HG03196 (cell line): ENCODE results near the gene GRHL3.
A peak's percentile ranks its signal among the peaks of the same experiment; 100 is the strongest.

Experiments
- ATAC-seq: cut with Tn5 transposase; IDR thresholded peaks from one replicate; pipeline ENCODE4 v1.9.1; 2021; ENCODE audit not compliant: unreplicated experiment

Gene GRHL3

GRCh38 chr1:24340770-24341169 is 21.6 kb downstream of the GRHL3 start:
- ATAC-seq: no peak

DNA sequence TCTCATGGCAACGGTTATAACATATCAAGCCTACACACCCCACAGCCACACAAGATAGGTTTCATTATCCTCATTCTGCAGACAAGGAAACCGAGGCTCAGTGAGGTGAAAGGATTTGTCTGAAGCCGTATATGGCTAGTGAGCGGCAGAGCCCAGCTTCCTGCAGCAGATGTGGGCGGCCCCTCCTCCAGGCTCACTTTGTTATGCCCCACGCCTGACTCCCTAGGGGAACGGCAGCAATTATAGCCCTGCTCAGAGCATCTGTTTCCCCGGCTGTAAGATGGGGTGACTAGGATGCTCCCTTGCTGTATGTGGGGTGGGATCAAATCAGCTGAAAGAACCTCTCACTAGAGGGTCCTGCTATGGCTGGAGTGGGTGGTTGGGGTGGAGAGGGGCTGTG is 22.1 kb downstream of the GRHL3 start:
- no peak for ATAC-seq

GRCh38 chr1:24343412-24344089 is 24.4 kb downstream of the GRHL3 start:
- no peak for ATAC-seq

GRCh38 chr1:24344090-24344742 is 25.1 kb downstream of the GRHL3 start:
- no peak for ATAC-seq

DNA sequence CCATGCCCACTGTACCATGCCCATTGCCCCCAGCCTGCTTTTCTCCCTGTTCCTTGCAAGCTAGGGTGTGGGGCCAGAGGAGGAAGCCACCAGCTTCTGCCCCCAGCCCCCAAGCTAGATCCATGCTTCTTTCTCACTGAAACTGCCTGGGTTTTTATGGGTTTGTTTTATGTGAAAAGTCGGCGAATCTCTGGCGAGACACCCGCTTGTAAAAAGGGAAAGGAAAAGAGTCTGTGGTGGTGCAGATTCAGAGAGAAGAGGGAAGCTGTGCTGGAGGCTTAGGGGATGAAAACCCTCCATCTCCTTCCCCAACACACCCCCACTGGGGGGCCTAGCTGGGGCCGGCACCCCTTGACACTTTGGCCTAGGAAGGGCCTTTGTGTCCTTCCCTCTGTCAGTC is 26.2 kb downstream of the GRHL3 start:
- ATAC-seq: no peak

DNA sequence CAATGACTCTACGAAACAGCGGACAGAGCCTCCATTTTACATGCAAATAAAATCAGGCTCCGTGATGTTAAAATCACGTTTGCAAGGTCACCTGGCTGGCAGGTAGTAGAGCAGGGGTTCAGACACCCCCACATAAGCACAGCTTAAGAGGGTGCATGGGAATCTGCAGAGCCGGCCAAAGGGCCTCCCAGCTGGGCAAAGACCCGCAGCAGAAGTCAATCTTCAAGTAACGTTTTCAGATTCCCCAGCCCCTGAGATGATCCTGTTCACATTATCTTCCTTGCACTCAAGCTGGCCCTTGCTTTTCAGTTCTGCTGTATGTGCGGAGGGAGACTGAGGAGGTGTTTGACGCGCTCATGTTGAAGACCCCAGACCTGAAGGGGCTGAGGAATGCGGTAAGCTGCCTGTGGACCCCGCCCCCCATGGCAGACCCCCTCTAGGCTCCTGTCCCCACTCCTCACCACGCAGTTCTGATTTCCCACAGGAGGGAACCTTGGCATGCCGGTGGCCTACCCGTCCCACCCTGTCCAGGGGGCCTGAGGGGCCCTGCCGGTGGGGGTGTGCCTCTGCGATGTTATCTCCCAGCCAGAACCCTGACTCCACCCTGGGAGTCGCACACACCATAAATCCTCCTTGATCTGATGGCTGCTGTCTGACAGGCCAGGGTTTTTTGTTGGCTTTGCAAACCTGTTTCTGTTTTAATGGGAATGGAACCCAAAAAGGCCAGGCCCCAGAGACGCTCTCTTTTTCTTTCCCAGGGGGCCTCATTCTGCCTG is 28.2 kb downstream of the GRHL3 start:
- ATAC-seq: no peak

GRCh38 chr1:24348196-24348595 is 29.0 kb downstream of the GRHL3 start:
- no peak for ATAC-seq

- ATAC-seq: no peak
These were observed 30.7 kb downstream of the GRHL3 start for GRCh38 chr1:24349891-24350290.

DNA sequence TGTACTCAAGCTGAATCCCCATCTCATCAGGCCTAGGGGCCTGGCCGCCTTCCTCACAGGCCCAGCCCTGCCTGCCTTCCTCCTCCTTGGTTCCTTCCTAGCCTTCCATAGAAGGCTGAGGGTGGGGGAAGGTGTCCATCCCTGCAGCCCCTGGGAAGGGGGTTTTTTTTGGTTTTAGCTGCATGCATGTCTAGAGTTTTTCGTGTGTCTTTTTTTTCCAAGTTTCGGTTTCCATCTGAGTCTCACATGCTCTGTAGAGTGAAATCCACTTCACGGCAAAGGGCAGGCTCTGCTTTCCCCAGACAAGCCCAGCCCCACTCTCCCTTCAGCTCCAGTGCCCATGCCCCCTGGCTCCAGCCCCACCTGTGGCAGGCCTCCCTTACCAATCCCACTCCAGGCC is 32.1 kb downstream of the GRHL3 start:
- no peak for ATAC-seq

DNA sequence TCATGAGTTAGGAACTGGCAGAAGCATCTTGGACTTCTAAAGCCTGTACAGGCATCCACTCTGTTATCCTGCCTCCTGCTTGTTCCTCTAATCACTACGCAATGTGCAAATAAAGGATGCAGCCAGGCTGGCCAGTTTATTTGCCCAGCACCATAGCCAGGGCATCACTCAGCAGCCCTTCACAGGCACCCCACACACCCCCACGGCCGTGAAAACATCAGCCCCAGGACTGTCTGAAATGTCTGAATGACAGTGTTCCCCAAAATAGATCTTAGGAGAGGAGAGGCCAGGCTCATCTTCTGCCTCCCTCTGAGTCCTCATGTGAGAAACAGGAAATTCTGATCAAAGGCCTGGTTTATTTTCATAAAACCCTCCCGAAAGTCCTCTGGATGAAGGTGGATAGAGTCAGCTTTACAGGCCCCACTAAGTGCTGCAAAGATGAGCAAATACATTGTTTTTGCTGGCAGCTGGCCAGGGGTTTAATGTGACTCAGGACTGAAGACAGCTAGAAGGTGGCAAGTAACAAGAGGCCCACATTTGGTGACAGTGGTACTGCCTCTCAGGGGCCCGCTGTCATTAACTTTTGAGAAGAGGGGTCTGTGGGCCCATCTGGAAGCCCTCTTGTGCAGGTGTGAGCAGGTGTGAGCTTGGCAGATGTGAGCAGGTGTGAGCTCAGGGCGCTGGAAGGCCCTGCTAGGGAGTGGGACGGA is 32.9 kb downstream of the GRHL3 start:
- no peak for ATAC-seq

- no peak for ATAC-seq
These were observed 34.2 kb downstream of the GRHL3 start for GRCh38 chr1:24353292-24353891.

- ATAC-seq: no peak
These were observed 36.3 kb downstream of the GRHL3 start for GRCh38 chr1:24355466-24355865.

- ATAC-seq: no peak
These were observed 37.9 kb downstream of the GRHL3 start for GRCh38 chr1:24357038-24357437.

DNA sequence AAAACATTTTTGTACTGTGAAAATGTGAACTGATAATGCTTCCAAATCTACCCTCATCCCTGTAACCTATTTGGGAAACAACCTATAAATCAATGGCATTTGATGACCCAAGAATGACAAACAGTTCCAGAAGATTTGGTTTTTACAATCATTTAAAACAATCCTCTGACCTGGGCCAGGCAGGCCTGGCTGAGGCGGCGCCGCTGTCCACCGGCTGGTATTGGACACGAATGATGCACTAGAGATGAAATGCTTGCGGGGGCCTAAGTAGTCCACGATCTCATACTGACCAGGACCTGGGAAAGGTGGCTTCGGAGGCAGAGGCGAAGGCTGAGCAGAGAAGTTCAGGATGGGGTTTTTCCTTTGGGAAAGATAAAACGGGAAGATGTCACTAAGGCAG is 41.5 kb downstream of the GRHL3 start:
- no peak for ATAC-seq

DNA sequence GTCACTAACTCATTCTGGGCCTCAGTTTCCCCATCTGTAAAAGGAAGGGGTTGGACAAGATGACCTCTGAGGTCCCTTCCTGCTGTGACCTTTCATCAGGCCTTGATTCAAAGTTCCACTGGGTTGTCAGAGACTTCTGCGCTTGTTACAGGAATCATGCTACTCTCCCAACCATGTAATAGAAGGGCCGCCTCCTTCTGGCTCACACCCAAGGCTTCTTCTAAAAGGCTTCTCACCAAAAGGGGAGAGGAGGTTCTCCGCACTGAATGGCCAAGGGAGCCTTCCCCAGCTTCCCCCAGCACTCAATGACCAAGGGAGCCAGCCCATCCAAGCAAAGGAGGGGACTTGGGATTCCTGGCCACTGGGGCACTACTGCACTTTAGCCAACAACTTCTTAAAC is 42.7 kb downstream of the GRHL3 start:
- no peak for ATAC-seq

- no peak for ATAC-seq
These were observed 43.2 kb downstream of the GRHL3 start for GRCh38 chr1:24362396-24362795.

- ATAC-seq: no peak
These were observed 43.9 kb downstream of the GRHL3 start for GRCh38 chr1:24362982-24363614.

GRCh38 chr1:24363994-24364393 is 44.8 kb downstream of the GRHL3 start:
- no peak for ATAC-seq

DNA sequence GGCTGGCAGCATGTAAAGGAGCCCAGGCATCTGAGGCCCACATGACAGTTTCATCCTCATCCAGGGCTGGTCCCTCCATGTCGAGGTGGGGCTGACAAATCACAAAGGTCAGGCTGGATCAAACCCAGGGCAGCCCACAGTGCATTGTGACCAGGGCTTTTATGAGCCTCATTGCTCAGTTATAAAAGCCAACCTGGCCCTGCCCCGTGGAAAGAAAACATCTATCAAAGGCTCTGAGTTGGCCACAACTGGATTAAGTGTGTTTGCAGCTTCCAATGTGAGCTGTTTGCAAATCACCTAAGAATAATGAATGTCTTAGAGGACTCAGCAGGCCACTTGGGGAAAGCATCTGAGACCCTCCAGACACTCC is 45.4 kb downstream of the GRHL3 start:
- no peak for ATAC-seq

GRCh38 chr1:24364975-24365678 is 46.0 kb downstream of the GRHL3 start:
- peak; percentile 69 for ATAC-seq
